Stomach (tissue), 4 donors: Measurements from ENCODE around the gene ANXA9.

Experiments used
- CTCF ChIP-seq, 7 experiments: fragments of 450-650 bp in 4 of 7; fragments of 200-600 bp in 3 of 7; sonication (generic) in 3 of 7; IDR thresholded peaks; one replicate each; pipeline ENCODE4 v1.5.1; 2016 to 2019; ENCODE audit warnings: antibody characterized with exemption in 7 of 7, control low read depth in 2 of 7, mild to moderate bottlenecking in 1 of 7
- POLR2A ChIP-seq, 4 donors: fragments of 450-650 bp; IDR thresholded peaks; one replicate each; pipeline ENCODE4 v1.6.1; 2016; ENCODE audit warnings: antibody characterized with exemption in 4 of 4, control low read depth in 2 of 4, mild to moderate bottlenecking in 1 of 4, moderate library complexity in 1 of 4

GRCh38 chr1:151007853-151008243 is 25.8 kb downstream of the ANXA9 start:
- TF ChIP-seq CTCF (IDR thresholded peaks at IDR 0.05) (no peak), POLR2A (IDR thresholded peaks at IDR 0.05) (no peak)
